ENCODE results near the gene LRRC71. TPM values are rescaled to one million over a fixed set of nuclear protein-coding genes. Genes with fewer than 3 reads are reported as not detected.

Gene LRRC71
- total RNA-seq, 2 experiments from 2014 or later = not detected

GRCh38 chr1:156941675-156942074, 21.2 kb downstream of the LRRC71 start:
- H3K27me3 Mint-ChIP-seq = no peaks in the 10 kb centered on the region
- no peak for DNase-seq
- no peaks in the 10 kb centered on the region for H3K4me1 Mint-ChIP-seq
- H3K4me3 Mint-ChIP-seq = no peak overlapping the region
- H3K9me3 Mint-ChIP-seq = no peaks in the 10 kb centered on the region
- no peak overlapping the region for H3K27ac Mint-ChIP-seq
- H3K36me3 Mint-ChIP-seq = peaks cover 3% of the 10 kb centered on the region

DNA sequence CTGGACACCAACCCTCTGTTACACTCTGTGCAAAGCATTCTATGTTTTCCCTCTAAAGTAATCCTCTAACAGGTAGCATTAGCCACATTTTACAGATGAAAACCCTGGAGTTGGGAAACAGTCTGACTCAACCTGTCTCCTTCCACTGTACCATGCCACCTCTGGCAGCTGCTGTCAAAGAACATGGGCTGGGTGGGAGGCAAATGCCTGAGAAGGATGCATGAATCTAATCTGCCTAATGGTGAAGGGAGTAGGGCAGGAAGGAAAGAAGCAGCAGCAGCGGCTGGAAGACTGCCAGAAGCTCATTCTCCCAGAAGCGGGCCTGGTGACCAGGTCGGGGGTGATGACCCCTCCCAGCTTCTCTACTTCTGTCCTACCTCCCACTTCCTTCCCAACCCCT, 21.7 kb downstream of the LRRC71 start:
- no peak for DNase-seq
- H3K27ac Mint-ChIP-seq = no peak overlapping the region

GRCh38 chr1:156942576-156942975, 22.1 kb downstream of the LRRC71 start:
- no peaks in the 10 kb centered on the region for H3K9me3 Mint-ChIP-seq
- DNase-seq = no peak
- no peak overlapping the region for H3K27ac Mint-ChIP-seq
- peaks cover 3% of the 10 kb centered on the region for H3K36me3 Mint-ChIP-seq
- H3K4me1 Mint-ChIP-seq = no peaks in the 10 kb centered on the region
- no peaks in the 10 kb centered on the region for H3K27me3 Mint-ChIP-seq
- H3K4me3 Mint-ChIP-seq = no peak overlapping the region

More for the DNA sequence above, 21.7 kb downstream of the LRRC71 start:
- H3K27me3 Mint-ChIP-seq = no peaks in the 10 kb centered on the region
- H3K4me1 Mint-ChIP-seq = no peaks in the 10 kb centered on the region
- peaks cover 3% of the 10 kb centered on the region for H3K36me3 Mint-ChIP-seq
- no peaks in the 10 kb centered on the region for H3K9me3 Mint-ChIP-seq
- H3K4me3 Mint-ChIP-seq = no peak overlapping the region

DNA sequence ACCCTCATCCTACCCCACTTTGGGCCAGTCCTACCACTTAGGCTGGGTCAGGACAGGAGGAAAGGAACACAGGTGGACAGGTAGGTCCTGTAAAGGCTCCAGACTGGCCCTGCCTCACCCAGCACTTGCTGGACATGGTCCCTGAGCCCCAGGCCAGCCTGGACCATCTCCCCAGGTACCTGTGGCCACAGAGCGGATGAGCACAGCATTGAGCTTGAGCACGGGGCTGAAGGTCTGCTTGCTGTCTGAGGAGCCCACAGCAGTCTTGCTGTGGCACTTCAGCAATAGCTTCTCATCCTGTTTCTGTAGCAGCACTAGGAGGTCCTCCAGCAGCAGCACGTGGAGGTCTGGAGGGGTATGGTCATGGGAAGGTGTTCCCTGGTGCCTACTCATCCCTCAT, 23.3 kb downstream of the LRRC71 start:
- H3K4me3 Mint-ChIP-seq = no peak overlapping the region

DNA sequence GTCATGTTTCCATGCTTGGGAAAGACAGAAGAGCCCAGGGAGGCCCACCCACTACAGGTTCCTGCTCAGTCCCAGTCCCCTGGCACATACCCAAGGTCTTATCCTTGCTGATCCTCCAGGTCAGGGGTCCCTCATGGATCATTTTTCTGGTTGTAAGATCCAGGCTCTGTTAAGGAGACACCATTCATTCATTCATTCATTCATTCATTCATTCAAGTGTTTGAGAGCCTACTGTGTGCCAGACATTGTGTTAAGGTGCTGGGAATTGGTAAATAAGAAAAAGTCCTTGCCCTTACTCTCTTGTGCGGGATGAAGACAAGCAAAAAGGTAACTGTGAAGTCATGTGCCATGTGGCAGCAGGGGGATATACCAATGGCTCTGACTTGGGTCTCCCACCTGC, 23.8 kb downstream of the LRRC71 start:
- no peaks in the 10 kb centered on the region for H3K9me3 Mint-ChIP-seq
- H3K27ac Mint-ChIP-seq = no peak overlapping the region
- no peak overlapping the region for H3K4me3 Mint-ChIP-seq
- peaks cover 3% of the 10 kb centered on the region for H3K36me3 Mint-ChIP-seq
- DNase-seq = no peak
- H3K4me1 Mint-ChIP-seq = no peaks in the 10 kb centered on the region
- no peaks in the 10 kb centered on the region for H3K27me3 Mint-ChIP-seq

More for the DNA sequence above, 23.3 kb downstream of the LRRC71 start:
- no peak overlapping the region for H3K27ac Mint-ChIP-seq
- H3K9me3 Mint-ChIP-seq = no peaks in the 10 kb centered on the region
- no peak for DNase-seq
- H3K36me3 Mint-ChIP-seq = peaks cover 3% of the 10 kb centered on the region
- H3K4me1 Mint-ChIP-seq = no peaks in the 10 kb centered on the region
- H3K27me3 Mint-ChIP-seq = no peaks in the 10 kb centered on the region

DNA sequence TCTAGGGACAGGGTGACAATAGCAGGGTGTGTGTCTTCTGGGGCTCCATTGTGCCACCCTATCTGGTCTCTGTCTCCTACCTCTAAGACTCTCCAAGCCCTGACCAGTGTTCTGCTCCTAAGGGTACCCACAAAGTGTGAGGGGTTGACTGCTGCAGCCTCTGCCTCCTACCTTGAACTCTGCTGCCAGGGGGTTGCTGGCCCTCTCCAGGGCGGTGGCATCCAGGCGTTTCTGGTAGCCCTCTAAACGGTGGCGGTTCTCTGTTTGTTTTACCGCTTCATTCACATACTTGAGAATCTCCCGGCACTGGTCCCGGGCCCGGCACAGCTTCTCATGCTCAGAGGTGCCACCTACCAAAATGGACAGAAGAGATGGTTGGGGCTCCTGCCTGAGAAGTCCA, 24.4 kb downstream of the LRRC71 start:
- no peaks in the 10 kb centered on the region for H3K4me1 Mint-ChIP-seq
- H3K9me3 Mint-ChIP-seq = no peaks in the 10 kb centered on the region
- no peak for DNase-seq
- H3K27me3 Mint-ChIP-seq = no peaks in the 10 kb centered on the region
- H3K27ac Mint-ChIP-seq = no peak overlapping the region
- no peak overlapping the region for H3K4me3 Mint-ChIP-seq
- H3K36me3 Mint-ChIP-seq = peaks cover 3% of the 10 kb centered on the region

- Mint-ChIP-seq H3K4me1 (no peaks in the 10 kb centered on the region), H3K27ac (no peak overlapping the region), H3K36me3 (peaks cover 3% of the 10 kb centered on the region), H3K27me3 (no peaks in the 10 kb centered on the region), H3K4me3 (no peak overlapping the region), H3K9me3 (no peaks in the 10 kb centered on the region)
- DNase-seq = no peak
Measured at GRCh38 chr1:156945881-156946661, 25.6 kb downstream of the LRRC71 start.

GRCh38 chr1:156947127-156947526, 26.7 kb downstream of the LRRC71 start:
- Mint-ChIP-seq H3K36me3 (peaks cover 3% of the 10 kb centered on the region), H3K4me3 (no peak overlapping the region), H3K9me3 (no peaks in the 10 kb centered on the region), H3K4me1 (no peaks in the 10 kb centered on the region), H3K27ac (no peak overlapping the region), H3K27me3 (no peaks in the 10 kb centered on the region)
- DNase-seq = no peak

DNA sequence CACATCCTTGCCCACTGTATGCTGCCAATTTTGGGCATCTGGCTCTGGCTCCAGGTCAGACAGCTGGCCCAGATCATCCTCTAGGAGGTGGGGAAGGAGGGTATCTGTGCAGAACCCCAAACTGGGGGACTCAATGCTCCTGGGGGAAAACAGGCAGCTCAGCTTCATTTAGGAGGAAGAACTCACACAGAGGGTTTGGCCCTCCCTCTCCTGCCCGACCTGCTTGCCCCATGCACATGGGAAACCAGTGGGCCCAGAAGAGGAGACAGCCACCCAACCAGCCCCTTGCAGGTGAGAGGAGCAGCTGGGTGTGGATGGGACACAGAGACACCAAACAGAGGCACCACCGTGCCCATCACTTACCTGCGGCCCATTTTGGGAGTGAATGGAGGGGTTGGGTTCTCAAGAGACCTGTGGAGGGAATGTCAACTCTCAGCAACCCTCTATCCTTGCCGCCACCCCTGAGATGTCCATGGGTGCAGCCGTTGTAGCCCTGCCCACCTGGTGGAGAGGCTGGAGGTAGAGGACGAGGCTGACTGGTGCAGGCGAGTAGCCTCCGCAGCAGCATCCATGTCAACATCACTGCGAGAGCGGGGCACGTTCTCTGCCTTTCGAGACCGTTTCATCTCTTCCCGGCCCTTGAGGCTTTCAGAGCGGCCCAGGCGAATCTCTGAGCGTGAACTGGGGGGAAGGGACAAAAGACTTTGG, 27.5 kb downstream of the LRRC71 start:
- Mint-ChIP-seq H3K27me3 (no peaks in the 10 kb centered on the region), H3K4me3 (no peak overlapping the region), H3K4me1 (no peaks in the 10 kb centered on the region), H3K36me3 (peaks cover 3% of the 10 kb centered on the region), H3K27ac (no peak overlapping the region), H3K9me3 (no peaks in the 10 kb centered on the region)
- no peak for DNase-seq

GRCh38 chr1:156948708-156949107, 28.3 kb downstream of the LRRC71 start:
- Mint-ChIP-seq H3K4me1 (no peaks in the 10 kb centered on the region), H3K36me3 (peaks cover 3% of the 10 kb centered on the region), H3K4me3 (no peak overlapping the region), H3K9me3 (no peaks in the 10 kb centered on the region), H3K27me3 (no peaks in the 10 kb centered on the region), H3K27ac (no peak overlapping the region)
- DNase-seq = no peak

- no peaks in the 10 kb centered on the region for H3K4me1 Mint-ChIP-seq
- H3K4me3 Mint-ChIP-seq = no peak overlapping the region
Measured at GRCh38 chr1:156949127-156949526, 28.7 kb downstream of the LRRC71 start.

GRCh38 chr1:156951371-156951770, 30.9 kb downstream of the LRRC71 start:
- Mint-ChIP-seq H3K36me3 (no peaks in the 10 kb centered on the region), H3K27me3 (no peaks in the 10 kb centered on the region), H3K9me3 (no peaks in the 10 kb centered on the region), H3K27ac (no peak overlapping the region), H3K4me1 (peaks cover 3% of the 10 kb centered on the region), H3K4me3 (no peak overlapping the region)
- DNase-seq = no peak

More at GRCh38 chr1:156949127-156949526, 28.7 kb downstream of the LRRC71 start:
- H3K27me3 Mint-ChIP-seq = no peaks in the 10 kb centered on the region
- peaks cover 3% of the 10 kb centered on the region for H3K36me3 Mint-ChIP-seq
- no peaks in the 10 kb centered on the region for H3K9me3 Mint-ChIP-seq
- no peak for DNase-seq
- no peak overlapping the region for H3K27ac Mint-ChIP-seq

- no peak for DNase-seq
- Mint-ChIP-seq H3K27ac (no peak overlapping the region), H3K4me1 (peaks cover 3% of the 10 kb centered on the region), H3K36me3 (no peaks in the 10 kb centered on the region), H3K9me3 (no peaks in the 10 kb centered on the region), H3K4me3 (no peak overlapping the region), H3K27me3 (no peaks in the 10 kb centered on the region)
Measured at GRCh38 chr1:156953571-156953970, 33.1 kb downstream of the LRRC71 start.

GRCh38 chr1:156956333-156956732, 35.9 kb downstream of the LRRC71 start:
- H3K27ac Mint-ChIP-seq = no peak overlapping the region
- peaks cover 3% of the 10 kb centered on the region for H3K4me1 Mint-ChIP-seq
- H3K9me3 Mint-ChIP-seq = no peaks in the 10 kb centered on the region
- H3K36me3 Mint-ChIP-seq = no peaks in the 10 kb centered on the region
- DNase-seq = no peak
- H3K4me3 Mint-ChIP-seq = no peak overlapping the region
- no peaks in the 10 kb centered on the region for H3K27me3 Mint-ChIP-seq

- Mint-ChIP-seq H3K27ac (no peak overlapping the region), H3K4me3 (no peak overlapping the region), H3K36me3 (no peaks in the 10 kb centered on the region), H3K4me1 (peaks cover 12% of the 10 kb centered on the region), H3K9me3 (no peaks in the 10 kb centered on the region), H3K27me3 (no peaks in the 10 kb centered on the region)
- no peak for DNase-seq
Measured at GRCh38 chr1:156957634-156958033, 37.2 kb downstream of the LRRC71 start.

DNA sequence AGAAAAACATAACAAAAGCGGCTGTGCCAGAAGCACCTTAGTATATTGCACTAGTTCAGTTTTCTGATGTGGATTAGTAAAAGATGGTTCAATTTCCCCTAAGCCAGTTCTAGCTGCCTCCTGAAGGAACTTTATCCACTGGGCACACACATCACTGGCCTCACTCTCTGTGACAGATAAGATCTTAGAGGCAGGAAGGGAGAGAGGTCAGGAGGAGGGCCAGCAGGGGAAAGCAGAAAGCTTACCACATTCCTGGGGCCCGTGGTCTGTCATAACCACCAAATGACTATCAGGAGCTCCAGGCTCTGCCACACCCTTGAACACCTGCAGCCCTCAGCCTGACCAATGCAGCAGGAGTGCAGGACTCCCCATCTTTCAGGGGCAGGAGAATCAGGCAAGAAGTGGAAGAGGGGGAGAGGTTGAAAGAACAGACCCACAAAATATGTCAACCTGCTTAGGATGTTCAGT, 37.8 kb downstream of the LRRC71 start:
- no peak overlapping the region for H3K4me3 Mint-ChIP-seq
- peaks cover 16% of the 10 kb centered on the region for H3K4me1 Mint-ChIP-seq
- H3K36me3 Mint-ChIP-seq = no peaks in the 10 kb centered on the region
- no peak overlapping the region for H3K27ac Mint-ChIP-seq
- H3K9me3 Mint-ChIP-seq = no peaks in the 10 kb centered on the region
- H3K27me3 Mint-ChIP-seq = no peaks in the 10 kb centered on the region
- DNase-seq = no peak
